GM12878 (cell line): Measurements from ENCODE around the gene PINK1. TPM values are rescaled to one million over a fixed set of nuclear protein-coding genes. Genes with fewer than 3 reads are reported as not detected.

Experiments used
- ATAC-seq: fragments of 200-7000 bp; cut with Tn5 transposase; 3 replicates; pipeline ENCODE4 v1.9.1; 2020; ENCODE audit warnings: mild to moderate bottlenecking, moderate library complexity
- BruUV-seq: library from RNA; stranded (reverse); fragments of 400-500 nt; replicated peaks from 2 replicates; lab custom pipeline; 2021; lab: Mats Ljungman, UMichigan
- CTCF ChIA-PET: fragments of 300-600 bp; sonication (Branson Sonifier 250); formaldehyde crosslinking; extraction: SDS; loops from one replicate; lab custom pipeline; 2021; ENCODE audit warnings: inconsistent platforms; lab: Yijun Ruan, JAX
- POLR2A ChIA-PET: fragments of 350-600 bp; formaldehyde crosslinking; extraction: SDS; loops from one replicate; lab custom pipeline; 2021; ENCODE audit warnings: inconsistent platforms; lab: Charles Lee
- RAD21 ChIA-PET: fragments of 300-600 bp; sonication (Branson Sonifier 250); formaldehyde crosslinking; loops from one replicate; lab custom pipeline; 2023; ENCODE audit warnings: antibody characterized with exemption; ENCODE audit not compliant: unreplicated experiment; lab: Charles Lee
- SMC1A ChIA-PET: fragments of 300-600 bp; sonication (Branson Sonifier 250); formaldehyde crosslinking; loops from one replicate; lab custom pipeline; 2023; ENCODE audit not compliant: unreplicated experiment, uncharacterized antibody; lab: Charles Lee
- DNase-seq: peaks from one replicate; pipeline ENCODE4 v3.0.0-alpha.2; 2011; ENCODE audit warnings: low read depth, low spot score
- FAIRE-seq: peaks from 3 replicates; lab custom pipeline; 2011; peaks lifted over from hg19 to GRCh38; lab: Jason Lieb, UNC
- H2AFZ ChIP-seq: 2 replicates; pipeline ENCODE4 v1.6.0; 2011; ENCODE audit warnings: low read depth, low read length, control low read depth; ENCODE audit not compliant: control insufficient read depth
- H3K27ac ChIP-seq: 2 replicates; pipeline ENCODE4 v1.5.1; 2011; ENCODE audit warnings: control low read depth; ENCODE audit not compliant: control insufficient read depth, insufficient read depth
- H3K27me3 ChIP-seq, 2 experiments: replicated peaks in 1 of 2; 2 replicates each; pipeline versions ENCODE4 v1.6.0 to v1.6.1; 2011; ENCODE audit warnings: low read length in 1 of 2; ENCODE audit not compliant: control insufficient read depth in 2 of 2, insufficient read depth in 2 of 2
- H3K36me3 ChIP-seq, 2 experiments: 2 replicates each; pipeline ENCODE4 v1.5.1; 2011; ENCODE audit warnings: low read length in 1 of 2; ENCODE audit not compliant: control insufficient read depth in 2 of 2, insufficient read depth in 2 of 2
- H3K4me1 ChIP-seq: 2 replicates; pipeline ENCODE4 v1.6.1; 2011; ENCODE audit warnings: mild to moderate bottlenecking, low read length, moderate library complexity, mixed read lengths; ENCODE audit not compliant: control insufficient read depth, insufficient read depth
- H3K4me2 ChIP-seq: 2 replicates; pipeline ENCODE4 v1.6.0; 2011; ENCODE audit warnings: control low read depth; ENCODE audit not compliant: control insufficient read depth, insufficient read depth
- H3K4me3 ChIP-seq: fragments of 200-600 bp; sonication (generic); 2 replicates; pipeline ENCODE4 v1.5.1; 2016
- H3K79me2 ChIP-seq: 2 replicates; pipeline ENCODE4 v1.6.0; 2011; ENCODE audit warnings: low read length; ENCODE audit not compliant: control insufficient read depth, insufficient read depth
- H3K9ac ChIP-seq: 2 replicates; pipeline ENCODE4 v1.8.0; 2011; ENCODE audit warnings: low read length, control low read depth, mixed read lengths; ENCODE audit not compliant: control insufficient read depth, insufficient read depth
- H3K9me3 ChIP-seq: replicated peaks from 3 replicates; pipeline ENCODE4 v1.5.1; 2011; ENCODE audit warnings: mild to moderate bottlenecking, low read length; ENCODE audit not compliant: control insufficient read depth, insufficient read depth
- H4K20me1 ChIP-seq: 2 replicates; pipeline ENCODE4 v1.6.0; 2011; ENCODE audit not compliant: control insufficient read depth, insufficient read depth
- BRCA1 ChIP-seq: IDR thresholded peaks from 2 replicates; pipeline ENCODE4 v1.6.1; 2011; ENCODE audit warnings: low read depth, low read length, improper control_type of control experiment
- CBX5 ChIP-seq: sonication (generic); IDR thresholded peaks from 2 replicates; pipeline ENCODE4 v1.6.1; 2016; ENCODE audit warnings: low read depth, moderate library complexity, mild to moderate bottlenecking, inconsistent platforms
- CEBPZ ChIP-seq: fragments of 150-350 bp; IDR thresholded peaks from 2 replicates; pipeline ENCODE4 v1.6.1; 2016; ENCODE audit warnings: low read depth, low read length
- ETV6 ChIP-seq, 2 experiments: fragments of 450-650 bp in 1 of 2; IDR thresholded peaks in 1 of 2; conservative IDR thresholded peaks in 1 of 2; 2 replicates each; pipeline ENCODE4 v1.6.1; 2014; ENCODE audit warnings: antibody characterized with exemption in 1 of 2, borderline replicate concordance in 1 of 2, low read depth in 1 of 2, mild to moderate bottlenecking in 1 of 2, moderate library complexity in 1 of 2
- HSF1 ChIP-seq: fragments of 150-350 bp; IDR thresholded peaks from 2 replicates; pipeline ENCODE4 v1.6.1; 2014; ENCODE audit warnings: mild to moderate bottlenecking, low read depth, low read length
- NFIC ChIP-seq: IDR thresholded peaks from 2 replicates; pipeline ENCODE4 v1.6.1; 2012; ENCODE audit warnings: low read depth, mild to moderate bottlenecking, inconsistent platforms, low read length, moderate library complexity
- NKRF ChIP-seq: fragments of 450-650 bp; conservative IDR thresholded peaks from 2 replicates; pipeline ENCODE4 v1.6.1; 2017; ENCODE audit warnings: mild to moderate bottlenecking, moderate library complexity
- NR2F1 ChIP-seq: fragments of 450-650 bp; conservative IDR thresholded peaks from 2 replicates; pipeline ENCODE4 v1.6.1; 2017; ENCODE audit warnings: mild to moderate bottlenecking
- RBBP5 ChIP-seq: fragments of 200-600 bp; sonication (generic); conservative IDR thresholded peaks from 2 replicates; pipeline ENCODE4 v1.6.1; 2016
- SIX5 ChIP-seq: IDR thresholded peaks from 2 replicates; pipeline ENCODE4 v1.6.1; 2011; ENCODE audit warnings: mild to moderate bottlenecking, low read depth, low read length, moderate library complexity; ENCODE audit not compliant: severe bottlenecking
- USF1 ChIP-seq: IDR thresholded peaks from 2 replicates; pipeline ENCODE4 v1.6.1; 2011; ENCODE audit warnings: borderline replicate concordance, low read depth, mild to moderate bottlenecking, moderate library complexity, mixed read lengths, low read length; ENCODE audit not compliant: insufficient read depth; ENCODE audit errors: extremely low read length
- WGBS: methylation state at CpG from one replicate; pipeline ENCODE4 v1.1.6; 2016; ENCODE audit warnings: low lambda C conversion rate; ENCODE audit not compliant: insufficient replicate concordance, insufficient coverage; ENCODE audit errors: missing lambda C conversion rate; 5-methylcytosine and 5-hydroxymethylcytosine counted together
- in situ Hi-C: fragments of 300-500 bp; cut with MboI; formaldehyde crosslinking; loops from 9 replicates; pipeline ENCODE4 v1.14.3; 2018; ENCODE audit warnings: mixed read lengths
- intact Hi-C: fragments of 100-400 bp; cut with micrococcal nuclease; formaldehyde crosslinking; loops from one replicate; pipeline ENCODE4 v1.14.2; 2022; ENCODE audit not compliant: unreplicated experiment
- polyA plus RNA-seq, 11 experiments: library from polyadenylated mRNA; depleted of rRNA in 4 of 11; unstranded in 6 of 11; stranded (reverse) in 5 of 11; fragments of >200 nt; fragmentation: Nextera tagmentation in 4 of 11; fragmentation: Illumina TruSeq in 1 of 11; extraction: Ambion mirVana in 4 of 11; extraction: Trizol in 1 of 11; gene quantifications; 1 replicate in 1 of 11; 2 replicates in 10 of 11; pipeline versions ENCODE4 v1.2.1 to v1.2.3, GENCODE V29; 2011 to 2016; ENCODE audit warnings: inconsistent platforms in 2 of 11, missing spikeins in 2 of 11, low read depth in 1 of 11
- total RNA-seq, 4 experiments: library from RNA; depleted of rRNA in 3 of 4; stranded (reverse); fragments of >200 nt in 3 of 4; fragmentation: Illumina TruSeq in 1 of 4; extraction: Trizol in 1 of 4; gene quantifications; 2 replicates each; pipeline versions ENCODE4 v1.2.1 to v1.2.3, GENCODE V29; 2013 to 2021

The PINK1 gene
- total and polyA plus RNA-seq, 10 of the 15 experiments (the other 5 are each of a cell fraction or from before 2014, with no cell fraction given), result 0.42 to 4.4 (median 1.9) TPM; not detected in 1

- TF ChIP-seq NFIC (no peak), USF1 (no peak), RBBP5 (no peak), HSF1 (no peak), NR2F1 (no peak), BRCA1 (no peak), SIX5 (no peak)
These were observed 60.4 kb downstream of the PINK1 start (continued) for GRCh38 chr1:20693623-20694022.

- ATAC-seq, result no peak
- FAIRE-seq, result no peak
- ChIA-PET CTCF (interaction anchor here (4.6 kb wide), 1 partner anchor 496 kb away, joined by 120 read pairs; no protein-coding TSS in a partner anchor), POLR2A (no interaction called here), SMC1A (interaction anchor here (2.4 kb wide), 1 partner anchor 499 kb away, joined by 33 read pairs; no protein-coding TSS in a partner anchor), RAD21 (interaction anchor here (2.5 kb wide), 1 partner anchor 500 kb away, joined by 43 read pairs; no protein-coding TSS in a partner anchor)
- Histone ChIP-seq H2AFZ (no peak overlapping the region), H3K79me2 (no peaks in the 10 kb centered on the region), H3K9me3 (no peaks in the 10 kb centered on the region), H3K4me3 (no peak overlapping the region), H3K9ac (no peak overlapping the region), H3K27me3 (no peaks in the 10 kb centered on the region), H3K36me3 (no peaks in the 10 kb centered on the region), H3K4me2 (no peak overlapping the region), H4K20me1 (no peaks in the 10 kb centered on the region)
- DNase-seq, result no peak
- 56% methylated on average over 10 of the region's 10 CpGs for WGBS
- intact Hi-C loops, result loop anchor here (10.0 kb wide), 1 partner anchor 289 kb away; no protein-coding TSS in a partner anchor
- in situ Hi-C loops, result loop anchor here (5.0 kb wide), 1 partner anchor 497 kb away; no protein-coding TSS in a partner anchor
- no peak for TF ChIP-seq ETV6 (conservative IDR thresholded peaks at IDR 0.05 in 1 of 2, IDR thresholded peaks at IDR 0.05 in 1 of 2; ENCODE audit: borderline replicate concordance in 1 of 2, low read depth in 1 of 2)
- TF ChIP-seq CEBPZ, result no peak
- TF ChIP-seq NR2F1, result no peak
- TF ChIP-seq NKRF, result no peak
- no peak for TF ChIP-seq CBX5
- TF ChIP-seq, all 136 proteins: peak for 0
- no TSS peak for BruUV-seq
- H3K27ac ChIP-seq, result no peak overlapping the region
- H3K4me1 ChIP-seq, result peaks cover 6% of the 10 kb centered on the region
These were observed 62.3 kb downstream of the PINK1 start for GRCh38 chr1:20695515-20695914.
